ENCODE measurements around the gene FALEC. TPM values are rescaled to one million over a fixed set of nuclear protein-coding genes. Genes with fewer than 3 reads are reported as not detected.

The FALEC gene
- polyA plus RNA-seq, 2 of the 4 experiments (the other 2 are of a cell fraction) = 0.36 to 0.80 TPM

DNA sequence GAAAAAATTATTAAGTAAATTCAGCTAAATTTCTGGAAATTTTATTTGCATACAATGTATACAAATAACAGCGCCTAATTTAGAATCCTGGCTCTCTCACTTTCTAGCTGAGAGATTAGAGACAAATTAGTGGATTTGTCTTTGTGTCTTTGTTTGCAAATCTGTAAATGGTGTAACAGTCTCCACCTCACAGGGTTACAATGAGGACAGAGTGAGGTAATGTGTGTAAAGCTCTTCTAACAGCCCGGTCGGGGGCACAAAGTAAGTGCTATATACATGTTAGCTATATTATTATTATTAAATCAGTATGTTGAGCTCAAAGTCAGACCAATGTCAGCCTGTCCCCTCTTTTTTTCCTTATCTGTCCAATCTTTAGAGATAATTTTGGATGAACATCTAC, 28.7 kb downstream of the FALEC start:
- ChIA-PET POLR2A (no interaction called here), CTCF (interaction anchor here (0.5 to 6.3 kb wide), 3 partner anchors 11 to 489 kb away, joined by 4 to 35 read pairs (median 27); no protein-coding TSS in a partner anchor)
- H3K27ac ChIP-seq = no peak overlapping the region
- FAIRE-seq (no peak), ATAC-seq (no peak), DNase-seq (ENCODE audit: low read depth in 1 of 2, low spot score in 1 of 2) (no peak)
- H3K9me3 ChIP-seq = no peaks in the 10 kb centered on the region
- TF ChIP-seq MAZ (IDR thresholded peaks at IDR 0.05; ENCODE audit: borderline replicate concordance, low read depth, low read length) (no peak), RCOR1 (IDR thresholded peaks at IDR 0.05; ENCODE audit: low read depth, low read length) (no peak), NFE2L2 (conservative IDR thresholded peaks at IDR 0.05; ENCODE audit: low read length) (no peak), FOSL2 (IDR thresholded peaks at IDR 0.05) (no peak), FOSL2 (CRISPR knock-in tag; IDR thresholded peaks at IDR 0.05) (no peak), CTCF (IDR thresholded peaks at IDR 0.05) (no peak), FOSB (CRISPR knock-in tag; IDR thresholded peaks at IDR 0.05) (no peak), NR3C1 (IDR thresholded peaks at IDR 0.05) (no peak)
- TF ChIP-seq, protein P1, sequence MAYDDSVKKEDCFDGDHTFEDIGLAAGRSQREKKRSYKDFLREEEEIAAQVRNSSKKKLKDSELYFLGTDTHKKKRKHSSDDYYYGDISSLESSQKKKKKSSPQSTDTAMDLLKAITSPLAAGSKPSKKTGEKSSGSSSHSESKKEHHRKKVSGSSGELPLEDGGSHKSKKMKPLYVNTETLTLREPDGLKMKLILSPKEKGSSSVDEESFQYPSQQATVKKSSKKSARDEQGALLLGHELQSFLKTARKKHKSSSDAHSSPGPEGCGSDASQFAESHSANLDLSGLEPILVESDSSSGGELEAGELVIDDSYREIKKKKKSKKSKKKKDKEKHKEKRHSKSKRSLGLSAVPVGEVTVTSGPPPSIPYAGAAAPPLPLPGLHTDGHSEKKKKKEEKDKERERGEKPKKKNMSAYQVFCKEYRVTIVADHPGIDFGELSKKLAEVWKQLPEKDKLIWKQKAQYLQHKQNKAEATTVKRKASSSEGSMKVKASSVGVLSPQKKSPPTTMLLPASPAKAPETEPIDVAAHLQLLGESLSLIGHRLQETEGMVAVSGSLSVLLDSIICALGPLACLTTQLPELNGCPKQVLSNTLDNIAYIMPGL (CRISPR knock-in tag; IDR thresholded peaks at IDR 0.05; ENCODE audit: borderline replicate concordance) = no peak
- TF ChIP-seq, protein P2, sequence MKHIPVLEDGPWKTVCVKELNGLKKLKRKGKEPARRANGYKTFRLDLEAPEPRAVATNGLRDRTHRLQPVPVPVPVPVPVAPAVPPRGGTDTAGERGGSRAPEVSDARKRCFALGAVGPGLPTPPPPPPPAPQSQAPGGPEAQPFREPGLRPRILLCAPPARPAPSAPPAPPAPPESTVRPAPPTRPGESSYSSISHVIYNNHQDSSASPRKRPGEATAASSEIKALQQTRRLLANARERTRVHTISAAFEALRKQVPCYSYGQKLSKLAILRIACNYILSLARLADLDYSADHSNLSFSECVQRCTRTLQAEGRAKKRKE (CRISPR knock-in tag; IDR thresholded peaks at IDR 0.05; ENCODE audit: low read depth) = no peak
- TF ChIP-seq, protein P3, sequence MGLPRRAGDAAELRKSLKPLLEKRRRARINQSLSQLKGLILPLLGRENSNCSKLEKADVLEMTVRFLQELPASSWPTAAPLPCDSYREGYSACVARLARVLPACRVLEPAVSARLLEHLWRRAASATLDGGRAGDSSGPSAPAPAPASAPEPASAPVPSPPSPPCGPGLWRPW (IDR thresholded peaks at IDR 0.05) = no peak
- no peak overlapping the region for H3K4me2 ChIP-seq
- no peak overlapping the region for H3K4me3 ChIP-seq
- no peaks in the 10 kb centered on the region for H3K4me1 ChIP-seq
- WGBS (ENCODE audit: missing lambda C conversion rate) = 64% methylated on average over 3 of the region's 3 CpGs

- WGBS (ENCODE audit: missing lambda C conversion rate) = 83% methylated on average over 6 of the region's 6 CpGs
- H3K4me2 ChIP-seq = no peak overlapping the region
- no peak overlapping the region for H3K4me3 ChIP-seq
- POLR2A ChIA-PET = no interaction called here
- no peaks in the 10 kb centered on the region for H3K9me3 ChIP-seq
- no peaks in the 10 kb centered on the region for H3K4me1 ChIP-seq
- TF ChIP-seq POLR2AphosphoS2 (conservative IDR thresholded peaks at IDR 0.05; ENCODE audit: low read length) = no peak
- TF ChIP-seq CHD4 (IDR thresholded peaks at IDR 0.05; ENCODE audit: borderline replicate concordance) = no peak
- TF ChIP-seq, protein P4, sequence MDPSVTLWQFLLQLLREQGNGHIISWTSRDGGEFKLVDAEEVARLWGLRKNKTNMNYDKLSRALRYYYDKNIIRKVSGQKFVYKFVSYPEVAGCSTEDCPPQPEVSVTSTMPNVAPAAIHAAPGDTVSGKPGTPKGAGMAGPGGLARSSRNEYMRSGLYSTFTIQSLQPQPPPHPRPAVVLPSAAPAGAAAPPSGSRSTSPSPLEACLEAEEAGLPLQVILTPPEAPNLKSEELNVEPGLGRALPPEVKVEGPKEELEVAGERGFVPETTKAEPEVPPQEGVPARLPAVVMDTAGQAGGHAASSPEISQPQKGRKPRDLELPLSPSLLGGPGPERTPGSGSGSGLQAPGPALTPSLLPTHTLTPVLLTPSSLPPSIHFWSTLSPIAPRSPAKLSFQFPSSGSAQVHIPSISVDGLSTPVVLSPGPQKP (IDR thresholded peaks at IDR 0.05; ENCODE audit: low read depth, low read length) = no peak
- no peak for TF ChIP-seq HDAC2 (IDR thresholded peaks at IDR 0.05)
- no peak for FAIRE-seq
- CTCF ChIA-PET = interaction anchor here (0.5 to 6.3 kb wide), 4 partner anchors 9 to 109 kb away, joined by 3 to 35 read pairs (median 16); no protein-coding TSS in a partner anchor
- H3K27ac ChIP-seq = no peak overlapping the region
- no peak for DNase-seq (ENCODE audit: low read depth in 1 of 2, low spot score in 1 of 2)
- no peak for ATAC-seq
Measured at GRCh38 chr1:150545486-150546032, 30.0 kb downstream of the FALEC start.

DNA sequence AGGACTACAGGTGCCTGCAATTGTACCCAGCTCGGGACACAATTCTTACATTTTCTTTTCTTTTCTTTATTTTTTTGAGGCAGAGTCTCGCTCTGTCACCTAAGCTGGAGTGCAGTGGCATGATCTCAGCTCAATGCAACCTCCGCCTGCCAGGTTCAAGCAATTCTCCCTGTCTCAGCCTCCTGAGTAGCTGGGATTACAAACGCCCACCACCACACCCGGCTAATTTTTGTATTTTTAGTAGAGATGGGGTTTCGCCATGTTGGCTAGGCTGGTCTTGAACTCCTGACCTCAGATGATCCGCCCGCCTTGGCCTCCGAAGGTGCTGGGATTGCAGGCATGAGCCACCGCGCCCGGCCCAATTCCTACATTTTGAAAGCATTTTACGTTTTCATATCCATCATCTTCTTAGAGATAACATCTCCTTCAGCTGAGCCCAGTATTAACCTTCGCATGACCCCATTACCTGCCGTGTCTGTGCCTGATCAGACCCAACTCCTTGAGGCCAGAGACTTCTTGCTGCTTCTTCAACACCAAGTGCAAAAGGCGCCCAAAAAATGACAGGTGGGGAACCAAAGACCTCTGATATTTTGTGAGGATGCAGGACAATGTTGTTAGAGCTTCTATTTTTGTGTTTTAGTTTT, 30.9 kb downstream of the FALEC start:
- FAIRE-seq = no peak
- ChIA-PET CTCF (interaction anchor here (0.9 to 6.3 kb wide), 6 partner anchors 10 to 30 kb away, joined by 3 to 35 read pairs (median 4); no protein-coding TSS in a partner anchor), POLR2A (no interaction called here)
- WGBS (ENCODE audit: missing lambda C conversion rate) = 88% methylated on average over 16 of the region's 16 CpGs
- H3K27ac ChIP-seq = no peak overlapping the region
- H3K4me3 ChIP-seq = no peak overlapping the region
- H3K4me2 ChIP-seq = no peak overlapping the region
- H3K4me1 ChIP-seq = no peaks in the 10 kb centered on the region
- DNase-seq (ENCODE audit: low read depth in 1 of 2, low spot score in 1 of 2) = no peak
- H3K9me3 ChIP-seq = no peaks in the 10 kb centered on the region
- ATAC-seq = no peak
- TF ChIP-seq SMC3 (IDR thresholded peaks at IDR 0.05) (no peak), HOXB5 (CRISPR knock-in tag; IDR thresholded peaks at IDR 0.05) (no peak), CBX2 (IDR thresholded peaks at IDR 0.05; ENCODE audit: borderline replicate concordance, low read depth) (no peak), HDAC2 (IDR thresholded peaks at IDR 0.05) (no peak), JUN (IDR thresholded peaks at IDR 0.05) (no peak), TP53 (CRISPR knock-in tag; IDR thresholded peaks at IDR 0.05) (no peak), MYC (IDR thresholded peaks at IDR 0.05; ENCODE audit: borderline replicate concordance, low read length) (no peak), PBX3 (IDR thresholded peaks at IDR 0.05) (no peak), CHD2 (IDR thresholded peaks at IDR 0.05; ENCODE audit: low read length, partially characterized antibody) (no peak), SREBF2 (IDR thresholded peaks at IDR 0.05) (no peak), EHMT2 (IDR thresholded peaks at IDR 0.05; ENCODE audit: low read depth) (no peak), POLR2A (IDR thresholded peaks at IDR 0.05; ENCODE audit: low read length) (no peak)
